HFF-Myc (cell line): Measurements from ENCODE around the gene CYP1A1.
"Not testable (repeated sequence)": the region's sequence is repeated elsewhere in the genome, so short reads cannot be mapped to it uniquely, and the experiment has no call there.

Experiments used
- DNase-seq: peaks from one replicate; pipeline ENCODE4 v3.0.0-alpha.2; 2011; ENCODE audit warnings: low read depth; ENCODE audit errors: extremely low read depth
- H3K4me3 ChIP-seq: replicated peaks from 2 replicates; pipeline ENCODE4 v1.5.1; 2011; ENCODE audit warnings: low read depth, mild to moderate bottlenecking, control low read depth, low read length
- TF ChIP-seq, protein P1 (sequence below): IDR thresholded peaks from 2 replicates; pipeline ENCODE4 v1.5.1; 2012; ENCODE audit warnings: mild to moderate bottlenecking, low read depth, low read length, control low read depth; ENCODE audit errors: missing control alignments

CYP1A1 gene

DNA sequence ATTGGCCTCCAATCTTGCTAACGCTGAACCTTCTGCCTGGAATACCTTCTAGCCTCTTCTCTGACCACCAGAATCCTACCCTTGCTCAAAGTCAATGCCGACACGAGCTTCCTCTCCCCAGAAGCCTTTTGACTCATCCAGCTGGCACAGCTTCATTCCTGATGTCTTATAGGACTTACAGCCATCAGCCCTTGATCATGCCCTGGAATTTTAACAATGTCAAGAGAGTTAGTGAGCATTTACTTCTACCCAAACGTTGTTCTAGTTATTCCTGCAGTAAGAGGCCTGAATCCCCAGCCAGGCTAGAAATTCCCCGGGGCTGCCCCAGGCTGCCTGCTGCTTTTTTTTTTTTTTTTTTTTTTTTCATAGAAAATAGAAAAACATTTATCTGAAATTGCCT lies 27.2 kb upstream of the CYP1A1 start:
- TF ChIP-seq, protein P1, sequence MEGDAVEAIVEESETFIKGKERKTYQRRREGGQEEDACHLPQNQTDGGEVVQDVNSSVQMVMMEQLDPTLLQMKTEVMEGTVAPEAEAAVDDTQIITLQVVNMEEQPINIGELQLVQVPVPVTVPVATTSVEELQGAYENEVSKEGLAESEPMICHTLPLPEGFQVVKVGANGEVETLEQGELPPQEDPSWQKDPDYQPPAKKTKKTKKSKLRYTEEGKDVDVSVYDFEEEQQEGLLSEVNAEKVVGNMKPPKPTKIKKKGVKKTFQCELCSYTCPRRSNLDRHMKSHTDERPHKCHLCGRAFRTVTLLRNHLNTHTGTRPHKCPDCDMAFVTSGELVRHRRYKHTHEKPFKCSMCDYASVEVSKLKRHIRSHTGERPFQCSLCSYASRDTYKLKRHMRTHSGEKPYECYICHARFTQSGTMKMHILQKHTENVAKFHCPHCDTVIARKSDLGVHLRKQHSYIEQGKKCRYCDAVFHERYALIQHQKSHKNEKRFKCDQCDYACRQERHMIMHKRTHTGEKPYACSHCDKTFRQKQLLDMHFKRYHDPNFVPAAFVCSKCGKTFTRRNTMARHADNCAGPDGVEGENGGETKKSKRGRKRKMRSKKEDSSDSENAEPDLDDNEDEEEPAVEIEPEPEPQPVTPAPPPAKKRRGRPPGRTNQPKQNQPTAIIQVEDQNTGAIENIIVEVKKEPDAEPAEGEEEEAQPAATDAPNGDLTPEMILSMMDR = no peak
- DNase-seq = no peak
- no peak overlapping the region for H3K4me3 ChIP-seq

DNA sequence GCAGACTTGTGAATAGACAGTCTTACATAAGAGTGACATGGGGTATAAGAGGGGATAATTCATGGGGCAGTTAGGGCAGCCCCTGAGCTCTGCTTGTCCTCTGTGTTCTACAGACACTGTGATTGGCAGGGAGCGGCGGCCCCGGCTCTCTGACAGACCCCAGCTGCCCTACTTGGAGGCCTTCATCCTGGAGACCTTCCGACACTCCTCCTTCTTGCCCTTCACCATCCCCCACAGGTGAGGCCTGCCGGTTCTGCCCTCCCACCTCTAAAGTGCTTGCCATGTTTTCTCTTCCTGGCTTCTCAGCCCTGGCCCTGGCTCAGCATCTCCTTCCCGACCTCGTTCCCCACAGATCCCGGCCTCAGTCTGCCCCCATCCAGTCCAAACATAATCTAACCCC lies 26.7 kb upstream of the CYP1A1 start:
- no peak for DNase-seq
- no peak overlapping the region for H3K4me3 ChIP-seq
- TF ChIP-seq, protein P1 = no peak

DNA sequence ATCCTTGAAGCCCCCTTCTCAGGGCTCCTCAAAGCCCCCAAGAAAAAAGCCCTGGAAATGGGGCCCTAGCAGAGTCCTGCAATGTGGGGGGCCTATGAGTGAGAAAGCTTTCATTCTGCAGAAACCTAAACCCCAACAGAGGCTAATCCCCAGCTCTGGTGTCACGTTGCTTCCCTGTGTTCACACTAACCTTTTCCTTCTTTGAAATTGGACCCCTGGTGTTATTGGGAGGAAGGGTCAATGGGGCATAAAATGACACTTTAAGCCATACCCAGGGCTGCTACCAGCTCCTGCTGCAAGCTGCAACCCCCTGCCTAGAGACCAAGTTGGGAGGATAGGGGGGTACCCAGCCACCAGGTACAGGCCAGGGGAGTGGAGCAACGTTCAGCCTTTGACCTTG lies 25.4 kb upstream of the CYP1A1 start:
- no peak overlapping the region for H3K4me3 ChIP-seq
- TF ChIP-seq, protein P1 = no peak
- no peak for DNase-seq

DNA sequence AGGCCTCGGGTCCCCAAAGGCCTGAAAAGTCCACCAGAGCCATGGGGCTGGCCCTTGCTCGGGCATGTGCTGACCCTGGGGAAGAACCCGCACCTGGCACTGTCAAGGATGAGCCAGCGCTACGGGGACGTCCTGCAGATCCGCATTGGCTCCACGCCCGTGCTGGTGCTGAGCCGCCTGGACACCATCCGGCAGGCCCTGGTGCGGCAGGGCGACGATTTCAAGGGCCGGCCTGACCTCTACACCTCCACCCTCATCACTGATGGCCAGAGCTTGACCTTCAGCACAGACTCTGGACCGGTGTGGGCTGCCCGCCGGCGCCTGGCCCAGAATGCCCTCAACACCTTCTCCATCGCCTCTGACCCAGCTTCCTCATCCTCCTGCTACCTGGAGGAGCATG lies 24.5 kb upstream of the CYP1A1 start:
- DNase-seq = no peak
- H3K4me3 ChIP-seq = no peak overlapping the region

DNA sequence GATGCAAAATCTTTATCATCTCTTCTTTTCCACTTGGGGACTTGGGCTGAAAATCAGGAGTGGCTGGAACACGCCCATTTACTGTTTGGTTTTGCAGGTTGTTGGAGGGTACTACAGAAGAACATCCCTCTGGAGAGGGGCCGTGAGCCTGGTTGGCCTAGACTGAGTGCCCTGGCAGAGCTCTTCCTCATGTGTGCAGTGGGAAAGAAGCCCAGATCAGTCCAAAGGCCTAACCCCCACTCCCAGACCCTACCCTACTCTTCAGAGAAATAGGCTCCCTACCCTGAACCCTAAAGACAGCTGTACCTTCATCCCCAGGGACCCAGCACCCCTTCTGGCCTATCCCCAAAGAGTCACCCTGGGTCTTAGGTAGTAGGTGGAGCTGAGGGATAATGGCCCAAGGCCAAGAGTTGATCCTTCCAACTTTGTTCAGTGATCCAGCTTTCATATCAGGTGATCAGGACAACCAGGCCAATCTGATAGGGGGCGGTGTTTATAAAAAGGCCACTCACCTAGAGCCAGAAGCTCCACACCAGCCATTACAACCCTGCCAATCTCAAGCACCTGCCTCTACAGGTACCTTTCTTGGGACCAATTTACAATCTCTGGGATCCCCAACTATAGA lies 23.1 kb upstream of the CYP1A1 start, which contains the start of gene CYP1A2:
CYP1A2 (plus strand) TSS at position 524 of the 625 bp plus-strand sequence. CDS start 894 bp downstream, outside the sequence.
- TF ChIP-seq, protein P1 = no peak
- no peak for DNase-seq
- H3K4me3 ChIP-seq = no peak within 1 kb of the TSS

More for the DNA sequence above, 24.5 kb upstream of the CYP1A1 start:
- TF ChIP-seq, protein P1 = no peak

DNA sequence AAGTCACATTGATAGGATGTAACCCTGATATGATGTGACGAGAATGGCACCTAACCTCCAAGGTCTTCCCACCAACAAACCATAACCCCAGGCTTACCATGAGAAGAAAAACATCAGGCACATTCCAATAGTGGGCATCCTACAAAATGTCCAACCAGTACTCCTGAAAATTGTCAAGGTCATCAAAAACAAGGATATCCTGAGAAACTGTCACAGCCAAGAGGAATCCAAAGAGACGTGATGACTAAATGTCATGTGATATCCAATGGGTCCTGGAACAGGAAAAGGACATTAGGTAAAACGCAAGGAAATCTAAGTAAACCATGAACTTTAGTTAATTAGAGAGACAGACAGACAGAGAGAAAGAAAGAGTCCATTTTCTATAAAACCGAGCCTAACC lies 21.1 kb upstream of the CYP1A1 start:
- no peak for DNase-seq
- TF ChIP-seq, protein P1 = no peak
- no peak overlapping the region for H3K4me3 ChIP-seq

DNA sequence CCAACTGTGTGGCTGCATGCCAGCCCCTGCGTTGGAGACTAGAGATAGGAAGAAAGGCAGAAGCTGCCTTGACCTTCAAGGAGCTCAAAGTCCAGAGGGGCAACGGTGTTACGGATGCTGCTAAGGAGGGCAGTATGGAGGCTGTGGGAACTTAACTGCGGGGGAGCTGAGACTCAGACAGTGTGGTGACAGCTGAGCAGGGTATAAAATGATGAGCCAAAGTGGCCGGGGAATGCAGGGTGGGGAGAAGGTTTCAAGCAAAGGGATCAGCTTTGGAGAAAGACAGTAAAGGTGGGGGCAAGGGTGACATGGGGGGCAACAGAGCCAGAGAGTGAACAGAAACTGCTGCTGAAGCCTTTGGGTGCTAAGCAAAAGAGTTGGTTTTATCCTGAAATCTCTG lies 17.1 kb upstream of the CYP1A1 start:
- TF ChIP-seq, protein P1 = no peak
- H3K4me3 ChIP-seq = no peak overlapping the region
- no peak for DNase-seq

DNA sequence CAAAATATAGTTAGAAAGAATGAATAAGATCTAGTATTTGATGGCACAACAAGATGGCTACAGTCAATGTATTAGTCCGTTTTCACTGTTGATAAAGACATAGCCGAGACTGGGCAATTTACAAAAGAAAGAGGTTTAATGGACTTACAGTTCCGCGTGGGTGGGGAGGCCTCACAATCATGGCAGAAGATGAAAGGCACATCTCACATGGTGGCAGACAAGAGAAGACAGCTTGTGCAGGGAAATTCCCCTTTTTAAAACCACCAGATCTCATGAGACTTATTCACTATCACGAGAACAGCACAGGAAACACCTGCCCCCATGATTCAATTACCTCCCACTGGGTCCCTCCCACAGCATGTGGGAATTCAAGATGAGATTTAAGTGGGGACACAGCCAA lies 12.9 kb upstream of the CYP1A1 start:
- H3K4me3 ChIP-seq, DNase-seq: not testable (repeated sequence)
